Peyer's patch (tissue), 4 donors: Measurements from ENCODE around the gene MLF1.

Source experiments
- POLR2A ChIP-seq, 2 donors: fragments of 450-650 bp; IDR thresholded peaks; one replicate each; pipeline ENCODE4 v1.5.1; 2017; ENCODE audit warnings: antibody characterized with exemption in 2 of 2, mild to moderate bottlenecking in 2 of 2, moderate library complexity in 2 of 2
- TF ChIP-seq, protein P1 (sequence below), 6 experiments: fragments of 450-650 bp in 4 of 6; fragments of 200-600 bp in 2 of 6; sonication (generic) in 1 of 6; IDR thresholded peaks; one replicate each; pipeline ENCODE4 v1.5.1; 2017 to 2019; ENCODE audit warnings: antibody characterized with exemption in 6 of 6, mild to moderate bottlenecking in 3 of 6, moderate library complexity in 1 of 6

DNA sequence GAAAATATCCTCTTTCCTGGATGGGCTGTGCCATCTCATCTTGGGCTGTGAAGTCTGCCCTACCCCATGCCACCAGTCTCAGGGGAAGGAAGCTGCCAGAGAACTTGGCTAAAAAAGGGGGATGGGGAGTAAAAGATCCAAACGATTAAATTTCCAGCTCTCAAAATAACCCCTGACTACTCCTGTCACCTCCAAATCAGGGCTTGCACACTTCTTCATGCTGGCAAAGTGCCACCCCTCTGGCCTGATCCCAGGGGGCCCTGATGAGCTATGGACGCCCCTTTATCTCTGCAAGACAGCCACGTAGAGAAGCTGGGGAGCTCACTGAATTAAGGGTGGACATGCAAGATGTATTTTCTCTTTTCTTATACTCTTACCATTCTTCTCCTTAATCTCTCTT lies 1.2 kb upstream of the MLF1 start:
- TF ChIP-seq, protein P1, sequence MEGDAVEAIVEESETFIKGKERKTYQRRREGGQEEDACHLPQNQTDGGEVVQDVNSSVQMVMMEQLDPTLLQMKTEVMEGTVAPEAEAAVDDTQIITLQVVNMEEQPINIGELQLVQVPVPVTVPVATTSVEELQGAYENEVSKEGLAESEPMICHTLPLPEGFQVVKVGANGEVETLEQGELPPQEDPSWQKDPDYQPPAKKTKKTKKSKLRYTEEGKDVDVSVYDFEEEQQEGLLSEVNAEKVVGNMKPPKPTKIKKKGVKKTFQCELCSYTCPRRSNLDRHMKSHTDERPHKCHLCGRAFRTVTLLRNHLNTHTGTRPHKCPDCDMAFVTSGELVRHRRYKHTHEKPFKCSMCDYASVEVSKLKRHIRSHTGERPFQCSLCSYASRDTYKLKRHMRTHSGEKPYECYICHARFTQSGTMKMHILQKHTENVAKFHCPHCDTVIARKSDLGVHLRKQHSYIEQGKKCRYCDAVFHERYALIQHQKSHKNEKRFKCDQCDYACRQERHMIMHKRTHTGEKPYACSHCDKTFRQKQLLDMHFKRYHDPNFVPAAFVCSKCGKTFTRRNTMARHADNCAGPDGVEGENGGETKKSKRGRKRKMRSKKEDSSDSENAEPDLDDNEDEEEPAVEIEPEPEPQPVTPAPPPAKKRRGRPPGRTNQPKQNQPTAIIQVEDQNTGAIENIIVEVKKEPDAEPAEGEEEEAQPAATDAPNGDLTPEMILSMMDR (IDR thresholded peaks at IDR 0.05) = no peak
- TF ChIP-seq POLR2A (IDR thresholded peaks at IDR 0.05) = no peak
